ENCODE results near the gene TCF7L1.
"Not testable (repeated sequence)": the region's sequence is repeated elsewhere in the genome, so short reads cannot be mapped to it uniquely, and the experiment has no call there.

TCF7L1 gene

GRCh38 chr2:85291425-85292023 lies 158.3 kb downstream of the TCF7L1 start:
- no peak for DNase-seq

DNA sequence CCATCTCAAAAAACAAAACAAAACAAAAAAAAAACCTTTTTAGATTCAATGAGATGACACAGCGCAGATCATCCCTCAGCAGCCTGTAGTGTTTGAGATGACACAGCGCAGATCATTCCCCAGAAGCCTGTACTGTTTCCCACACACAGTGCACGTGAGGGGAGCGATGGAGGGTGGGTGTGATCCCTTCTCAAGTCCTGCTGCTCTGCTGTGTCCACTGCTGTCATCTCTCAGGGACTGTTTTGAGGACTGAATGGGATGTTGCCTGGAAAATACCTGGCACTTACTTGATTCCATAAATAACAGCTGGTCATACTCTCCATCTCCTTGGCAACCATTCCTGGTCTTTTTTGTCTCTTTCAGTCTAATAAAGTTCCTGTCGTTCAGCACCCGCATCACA lies 168.9 kb downstream of the TCF7L1 start:
- no peak for DNase-seq

- peak; percentile 36 for DNase-seq
Measured at GRCh38 chr2:85303780-85304531, 170.8 kb downstream of the TCF7L1 start.

GRCh38 chr2:85307527-85307897 lies 174.3 kb downstream of the TCF7L1 start:
- no peak for DNase-seq

GRCh38 chr2:85308201-85308600 lies 175.0 kb downstream of the TCF7L1 start:
- DNase-seq: peak; percentile 59

DNA sequence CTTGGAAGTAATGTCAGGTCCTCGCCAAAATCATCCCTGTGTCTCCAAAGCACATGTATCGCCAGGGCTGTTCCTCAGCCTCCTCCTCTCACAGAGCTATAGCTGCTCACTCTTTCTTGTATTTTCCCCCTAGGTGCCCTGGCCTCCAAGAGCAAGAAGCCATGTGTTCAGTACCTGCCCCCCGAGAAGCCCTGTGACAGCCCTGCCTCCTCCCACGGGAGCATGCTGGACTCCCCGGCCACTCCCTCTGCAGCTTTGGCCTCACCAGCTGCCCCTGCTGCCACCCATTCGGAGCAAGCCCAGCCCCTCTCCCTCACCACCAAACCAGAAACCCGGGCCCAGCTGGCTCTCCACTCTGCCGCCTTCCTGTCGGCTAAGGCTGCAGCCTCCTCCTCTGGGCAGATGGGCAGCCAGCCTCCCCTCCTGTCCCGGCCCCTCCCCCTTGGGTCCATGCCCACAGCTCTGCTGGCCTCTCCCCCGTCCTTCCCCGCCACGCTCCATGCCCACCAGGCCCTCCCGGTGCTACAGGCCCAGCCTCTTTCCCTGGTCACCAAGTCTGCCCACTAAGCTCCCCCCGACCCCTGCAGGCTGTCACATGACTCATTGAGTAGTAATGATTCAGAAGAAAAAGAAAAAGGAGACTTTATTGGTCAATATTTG lies 175.8 kb downstream of the TCF7L1 start:
- DNase-seq: peak; percentile 91

DNA sequence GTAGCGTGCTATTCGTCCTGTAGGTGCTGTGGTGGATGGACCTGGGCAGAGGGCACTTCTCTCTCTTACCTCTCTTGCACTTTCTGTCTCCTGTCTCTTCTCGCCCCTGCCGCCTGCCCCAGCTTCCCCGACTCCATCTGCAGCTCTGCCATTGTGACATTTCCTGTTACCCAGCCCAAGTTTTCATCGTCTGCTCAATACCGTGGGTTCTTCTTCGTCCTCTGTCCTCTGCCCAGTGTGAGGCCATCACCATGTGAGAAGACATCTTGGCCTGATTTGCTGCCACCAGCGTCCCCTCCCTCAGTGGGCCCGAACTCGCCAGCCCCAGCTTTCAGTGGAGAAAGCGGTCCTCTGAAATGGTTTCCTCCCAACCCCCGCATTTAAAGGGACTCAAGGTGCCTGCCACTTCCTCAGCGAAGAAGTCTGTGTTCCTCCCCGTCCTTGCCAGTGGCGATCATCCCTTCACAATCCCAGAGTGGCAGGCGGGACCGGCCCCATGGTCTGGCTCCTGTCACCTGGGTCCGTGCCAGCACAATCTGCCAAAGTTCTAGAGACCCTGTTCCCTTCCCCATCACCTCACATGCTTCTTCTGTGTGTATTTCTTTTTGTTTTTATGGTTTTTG lies 176.6 kb downstream of the TCF7L1 start:
- no peak for DNase-seq

DNA sequence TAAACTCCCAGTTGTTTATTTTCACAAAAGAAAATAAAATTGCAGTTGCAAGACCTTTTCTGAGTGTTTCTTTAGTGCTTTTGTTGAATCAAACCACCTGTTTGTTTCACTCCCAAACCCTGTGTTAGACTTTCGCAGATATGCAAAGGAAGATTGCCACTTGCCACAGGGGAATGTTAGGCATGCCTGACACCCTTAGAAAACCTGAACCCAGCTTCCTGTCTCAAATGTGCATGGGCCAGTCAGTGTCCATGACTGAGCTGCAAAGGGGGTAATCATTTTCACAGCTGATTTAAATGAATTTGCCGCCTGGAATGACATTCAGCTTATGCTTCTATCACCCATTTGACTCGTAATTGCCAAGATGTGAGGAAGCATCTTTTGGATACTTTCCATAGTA lies 177.1 kb downstream of the TCF7L1 start:
- DNase-seq: no peak

GRCh38 chr2:85312404-85312803 lies 179.2 kb downstream of the TCF7L1 start:
- DNase-seq: no peak

GRCh38 chr2:85314884-85315242 lies 181.7 kb downstream of the TCF7L1 start:
- no peak for DNase-seq

- DNase-seq: not testable (repeated sequence)
Measured at GRCh38 chr2:85315921-85316320, 182.7 kb downstream of the TCF7L1 start.

DNA sequence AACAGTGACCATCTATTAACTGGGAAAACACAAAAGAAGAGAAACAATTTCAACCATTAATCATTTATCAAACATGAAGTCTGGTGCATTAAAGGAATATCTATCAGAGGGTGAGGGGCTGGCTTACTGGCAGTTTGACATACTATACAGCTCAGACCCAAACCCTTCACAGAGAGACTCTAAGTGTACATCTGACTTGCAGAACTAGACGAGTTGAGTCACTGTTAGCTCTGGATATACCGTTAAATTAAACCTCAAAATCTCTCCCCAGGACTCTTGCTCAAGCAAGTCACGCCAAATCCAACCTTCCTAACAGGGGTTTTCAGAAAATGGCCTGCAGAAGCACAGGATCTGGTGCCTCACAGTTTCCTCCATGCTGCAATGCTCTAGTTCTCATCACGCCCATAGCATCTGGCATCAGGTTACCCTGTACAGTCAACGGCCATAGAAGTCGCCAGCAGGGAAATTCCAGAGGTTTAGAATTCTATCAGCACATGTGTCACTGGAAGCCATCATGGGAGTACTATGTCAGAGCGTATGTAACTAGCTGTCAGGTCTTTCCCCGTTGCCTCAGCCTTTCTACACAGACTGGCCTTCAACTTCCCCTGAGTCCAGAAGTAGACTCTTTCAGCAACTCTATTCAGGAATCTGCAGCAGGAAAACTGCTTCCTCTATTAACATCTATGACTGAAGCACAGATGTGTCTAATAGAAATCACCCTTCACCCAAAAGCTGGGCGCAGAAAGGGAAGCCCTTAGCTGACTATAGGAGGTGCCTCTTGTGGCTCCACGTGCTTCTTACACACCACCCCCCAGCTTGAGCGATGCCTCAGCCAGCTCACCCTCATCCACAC lies 185.3 kb downstream of the TCF7L1 start:
- DNase-seq: no peak

DNA sequence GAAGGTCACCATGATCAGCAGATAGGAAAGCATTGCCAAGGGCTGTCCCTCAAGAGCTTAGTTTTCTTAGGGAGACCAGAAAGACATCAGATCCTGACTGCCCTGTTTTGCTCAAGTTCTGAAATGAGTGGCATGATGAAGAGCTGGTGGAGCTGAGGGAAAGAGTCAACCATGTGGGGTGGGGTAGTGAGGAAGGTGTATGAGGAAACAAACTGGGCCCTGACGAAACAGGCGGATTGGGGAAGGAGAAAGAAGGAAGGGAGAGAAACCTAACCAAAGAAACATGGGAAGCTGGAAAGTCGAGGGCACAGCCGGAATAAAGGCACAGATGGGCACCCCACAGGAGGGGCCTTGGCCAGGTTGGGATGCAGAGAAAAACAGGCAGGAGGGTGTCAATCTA lies 186.6 kb downstream of the TCF7L1 start:
- no peak for DNase-seq

- DNase-seq: no peak
Measured at GRCh38 chr2:85323351-85323987, 190.3 kb downstream of the TCF7L1 start.

DNA sequence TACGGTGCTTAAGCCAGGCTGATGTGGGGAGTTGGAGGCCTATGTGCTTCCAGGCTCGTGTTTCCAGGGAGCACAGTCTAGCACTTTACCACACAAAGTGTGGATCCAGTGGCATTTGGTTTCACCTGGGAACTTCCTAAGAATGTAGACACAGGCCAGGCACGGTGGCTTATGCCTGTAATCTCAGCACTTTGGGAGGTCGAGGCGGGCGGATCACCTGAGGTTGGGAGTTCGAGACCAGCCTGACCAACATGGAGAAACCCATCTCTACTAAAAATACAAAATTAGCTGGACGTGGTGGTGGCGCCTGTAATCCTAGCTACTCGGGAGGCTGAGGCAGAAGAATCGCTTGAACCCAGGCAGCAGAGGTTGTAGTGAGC lies 190.8 kb downstream of the TCF7L1 start:
- DNase-seq: not testable (repeated sequence)

- no peak for DNase-seq
Measured at GRCh38 chr2:85324639-85325465, 191.7 kb downstream of the TCF7L1 start.

DNA sequence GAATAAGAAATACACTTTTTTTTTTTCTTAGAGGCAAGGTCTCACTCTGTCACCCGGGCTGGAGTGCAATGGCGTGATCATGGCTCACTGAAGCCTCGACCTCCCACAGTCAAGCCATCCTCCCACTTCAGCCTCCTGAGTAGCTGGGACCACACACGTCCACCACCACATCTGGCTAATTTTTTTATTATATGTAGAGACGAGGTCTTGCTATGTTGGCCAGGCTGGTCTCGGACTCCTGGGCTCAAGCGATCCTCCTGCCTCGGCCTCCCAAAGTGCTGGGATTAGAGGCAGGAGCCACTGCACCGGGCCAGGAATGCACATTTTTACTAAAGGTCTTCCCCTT lies 192.2 kb downstream of the TCF7L1 start:
- no peak for DNase-seq

- DNase-seq: no peak
Measured at GRCh38 chr2:85326406-85327159, 193.4 kb downstream of the TCF7L1 start.

DNA sequence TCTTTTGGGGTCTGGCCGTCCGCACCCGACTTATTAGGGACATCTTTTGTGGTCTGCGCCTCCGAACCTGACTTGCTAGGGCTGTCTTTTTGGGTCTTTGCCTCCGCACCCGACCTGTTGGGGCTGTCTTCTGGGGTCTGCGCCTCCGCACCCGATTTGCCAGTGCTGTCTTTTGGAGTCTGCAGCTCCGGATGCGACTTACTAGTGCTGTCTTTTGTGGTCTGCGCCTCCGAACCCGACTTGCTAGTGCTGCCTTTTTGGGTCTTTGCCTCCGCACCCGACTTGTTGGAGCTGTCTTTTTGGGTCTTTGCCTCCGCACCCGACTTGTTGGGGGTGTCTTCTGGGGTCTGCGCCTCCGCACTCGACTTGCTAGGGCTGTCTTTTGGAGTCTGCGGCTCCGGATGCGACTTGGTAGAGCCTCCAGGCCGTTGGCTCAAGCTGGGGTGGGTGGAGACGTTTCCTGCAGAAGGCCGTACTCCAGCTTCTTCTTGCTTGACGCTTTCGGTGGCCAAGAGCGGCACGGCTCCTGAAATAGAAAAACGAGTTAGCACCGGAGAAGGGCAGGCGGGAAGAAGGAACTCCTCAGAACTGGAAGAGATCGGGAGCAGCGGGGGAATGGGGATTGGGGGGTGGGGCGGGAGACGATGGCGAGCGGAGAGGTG lies 194.1 kb downstream of the TCF7L1 start:
- peak; percentile 40 for DNase-seq

Data from NCI-H69 (cell line).